IMR-90 (cell line): ENCODE results near the gene ATP12A.

ENCODE experiments used
- POLR2A ChIP-seq: IDR thresholded peaks from 2 replicates; pipeline ENCODE4 v1.6.1; 2012; ENCODE audit warnings: mild to moderate bottlenecking, low read depth, low read length
- TF ChIP-seq, protein P1 (sequence below): conservative IDR thresholded peaks from 2 replicates; pipeline ENCODE4 v1.5.1; 2012; ENCODE audit warnings: mild to moderate bottlenecking, low read depth, low read length, improper control_type of control experiment

DNA sequence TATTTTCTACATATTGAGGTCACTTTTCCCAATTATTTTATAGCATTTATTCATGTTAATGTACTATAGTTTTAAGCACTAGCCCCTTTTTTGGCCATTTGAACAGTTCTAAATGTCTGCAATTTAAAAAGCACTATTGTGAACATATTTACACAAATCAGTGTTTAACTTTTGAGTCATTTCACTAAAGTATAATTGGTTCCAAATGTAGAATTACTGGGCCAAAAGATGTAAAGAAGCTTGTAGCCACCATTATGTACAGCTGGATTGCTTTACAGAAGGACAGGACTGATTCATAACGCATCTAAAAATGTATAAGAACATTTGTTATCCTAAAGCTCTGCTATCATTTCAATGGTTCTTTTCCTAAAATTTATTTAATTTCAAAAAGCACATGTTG is 16.6 kb upstream of the ATP12A start:
- TF ChIP-seq, protein P1, sequence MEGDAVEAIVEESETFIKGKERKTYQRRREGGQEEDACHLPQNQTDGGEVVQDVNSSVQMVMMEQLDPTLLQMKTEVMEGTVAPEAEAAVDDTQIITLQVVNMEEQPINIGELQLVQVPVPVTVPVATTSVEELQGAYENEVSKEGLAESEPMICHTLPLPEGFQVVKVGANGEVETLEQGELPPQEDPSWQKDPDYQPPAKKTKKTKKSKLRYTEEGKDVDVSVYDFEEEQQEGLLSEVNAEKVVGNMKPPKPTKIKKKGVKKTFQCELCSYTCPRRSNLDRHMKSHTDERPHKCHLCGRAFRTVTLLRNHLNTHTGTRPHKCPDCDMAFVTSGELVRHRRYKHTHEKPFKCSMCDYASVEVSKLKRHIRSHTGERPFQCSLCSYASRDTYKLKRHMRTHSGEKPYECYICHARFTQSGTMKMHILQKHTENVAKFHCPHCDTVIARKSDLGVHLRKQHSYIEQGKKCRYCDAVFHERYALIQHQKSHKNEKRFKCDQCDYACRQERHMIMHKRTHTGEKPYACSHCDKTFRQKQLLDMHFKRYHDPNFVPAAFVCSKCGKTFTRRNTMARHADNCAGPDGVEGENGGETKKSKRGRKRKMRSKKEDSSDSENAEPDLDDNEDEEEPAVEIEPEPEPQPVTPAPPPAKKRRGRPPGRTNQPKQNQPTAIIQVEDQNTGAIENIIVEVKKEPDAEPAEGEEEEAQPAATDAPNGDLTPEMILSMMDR = no peak
- no peak for TF ChIP-seq POLR2A
